NCI-H2227 treated with DMSO at 0.1 percent for 48 hours (cell line): ENCODE measurements around the gene MTHFD1L.
"Not testable (repeated sequence)": the region's sequence is repeated elsewhere in the genome, so short reads cannot be mapped to it uniquely, and the experiment has no call there.

Experiments
- DNase-seq: peaks from one replicate; lab custom pipeline; 2025; lab: John Stamatoyannopoulos, UW

Gene MTHFD1L

DNA sequence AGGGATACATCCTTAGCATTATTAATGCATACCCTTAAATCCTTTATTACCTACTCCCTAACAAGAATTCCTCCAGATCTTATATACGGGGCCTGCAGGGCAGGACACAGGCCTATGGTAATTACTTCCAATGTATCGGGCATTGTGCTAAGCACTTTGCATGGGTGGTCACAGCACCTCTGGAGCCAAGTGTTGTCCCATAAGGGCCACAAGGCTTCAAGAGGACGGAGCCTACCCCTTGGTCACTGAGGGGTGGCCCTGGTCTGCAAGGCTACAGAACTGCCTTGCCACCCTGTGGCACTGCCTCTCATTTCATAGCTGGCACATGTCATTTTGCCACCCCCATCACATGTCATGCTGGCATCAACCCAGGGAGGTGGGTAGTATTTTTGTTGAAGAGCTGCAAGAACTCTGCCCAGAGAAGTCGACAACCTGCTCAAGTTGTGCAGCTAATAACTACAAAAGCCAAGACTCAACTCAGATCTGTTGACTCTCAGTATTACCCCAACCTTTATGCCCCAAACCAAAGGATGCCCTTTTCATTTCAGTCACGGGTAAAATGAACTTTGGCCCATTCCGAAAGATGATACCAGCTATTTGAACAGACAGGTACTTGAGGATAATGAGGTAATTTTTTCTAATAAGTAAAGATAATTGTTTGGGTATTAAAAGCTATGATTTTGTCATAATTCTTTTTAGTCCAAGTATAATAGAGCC, 230.2 kb downstream of the MTHFD1L start:
- peak; percentile 88 for DNase-seq

GRCh38 chr6:151096255-151096612, 230.7 kb downstream of the MTHFD1L start:
- no peak for DNase-seq

DNA sequence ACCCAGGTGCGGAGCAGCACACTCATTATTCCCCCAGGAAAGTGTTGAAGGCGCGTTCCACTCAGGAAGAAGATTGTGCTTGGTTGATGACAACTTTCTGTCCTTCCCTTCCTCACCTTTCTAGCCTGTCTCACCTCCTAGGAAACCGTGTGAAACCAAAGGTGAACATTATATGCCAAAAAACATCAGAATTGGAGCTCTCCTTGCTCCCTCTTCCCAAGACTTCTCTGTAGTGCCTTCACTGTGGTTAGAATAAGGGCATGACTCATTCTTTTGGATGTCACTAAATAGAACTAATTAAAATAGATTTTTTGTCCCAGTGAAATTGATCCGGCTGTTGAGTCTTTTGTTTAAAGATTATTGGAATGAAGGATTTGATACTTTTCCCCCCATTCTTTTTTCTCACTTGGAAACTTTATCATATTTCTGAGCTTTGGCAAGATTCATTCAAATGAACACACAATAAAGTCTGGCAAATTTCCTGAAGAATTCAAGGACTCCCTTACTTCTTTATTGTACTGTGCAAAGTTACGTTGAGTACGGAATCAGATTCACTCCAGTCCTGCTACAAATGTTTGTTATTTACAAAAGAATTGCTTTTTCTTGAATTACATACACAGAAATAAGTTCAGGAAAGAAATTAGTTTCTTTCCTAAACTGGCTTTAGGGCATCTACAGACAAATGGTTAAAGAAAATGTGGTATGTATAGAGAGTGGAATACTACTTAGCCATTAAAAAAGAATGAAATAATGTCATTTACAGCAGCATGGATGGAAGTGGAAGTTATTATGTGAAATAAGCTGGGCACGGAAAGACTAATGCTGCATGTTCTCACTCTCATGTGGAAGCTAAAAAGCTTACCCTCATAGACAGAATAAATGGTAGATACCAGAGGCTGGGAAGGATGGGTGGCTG, 231.4 kb downstream of the MTHFD1L start:
- DNase-seq = no peak

- DNase-seq = no peak
Observed at GRCh38 chr6:151098166-151098565, 232.7 kb downstream of the MTHFD1L start.

GRCh38 chr6:151100326-151100725, 234.8 kb downstream of the MTHFD1L start:
- no peak for DNase-seq

GRCh38 chr6:151101161-151101815, 235.8 kb downstream of the MTHFD1L start:
- no peak for DNase-seq

GRCh38 chr6:151101816-151102694, 236.6 kb downstream of the MTHFD1L start:
- DNase-seq = no peak

- no peak for DNase-seq
Observed at GRCh38 chr6:151103266-151103665, 237.8 kb downstream of the MTHFD1L start.

GRCh38 chr6:151107897-151108427, 242.5 kb downstream of the MTHFD1L start:
- DNase-seq = no peak

- DNase-seq = no peak
Observed at GRCh38 chr6:151108548-151108947, 243.0 kb downstream of the MTHFD1L start.

DNA sequence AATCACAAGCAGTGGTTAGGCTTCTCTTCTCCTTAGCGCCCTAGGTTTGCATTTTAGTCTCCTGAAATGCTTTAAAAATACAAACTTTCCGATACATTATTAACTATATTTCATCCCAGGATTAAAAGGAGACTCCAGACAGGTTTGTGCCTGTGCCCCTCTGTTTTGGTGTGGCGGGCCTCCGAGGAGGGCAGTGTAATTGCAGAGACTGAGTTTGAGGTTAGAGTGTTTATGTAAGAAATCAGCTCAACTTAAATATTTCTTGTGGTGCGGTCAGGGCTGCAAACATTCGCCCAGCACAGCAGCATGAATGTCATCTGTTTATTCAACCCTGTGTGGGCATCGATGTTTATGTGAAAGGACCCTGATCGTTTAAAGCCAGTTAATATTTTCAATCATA, 243.9 kb downstream of the MTHFD1L start:
- DNase-seq = no peak

DNA sequence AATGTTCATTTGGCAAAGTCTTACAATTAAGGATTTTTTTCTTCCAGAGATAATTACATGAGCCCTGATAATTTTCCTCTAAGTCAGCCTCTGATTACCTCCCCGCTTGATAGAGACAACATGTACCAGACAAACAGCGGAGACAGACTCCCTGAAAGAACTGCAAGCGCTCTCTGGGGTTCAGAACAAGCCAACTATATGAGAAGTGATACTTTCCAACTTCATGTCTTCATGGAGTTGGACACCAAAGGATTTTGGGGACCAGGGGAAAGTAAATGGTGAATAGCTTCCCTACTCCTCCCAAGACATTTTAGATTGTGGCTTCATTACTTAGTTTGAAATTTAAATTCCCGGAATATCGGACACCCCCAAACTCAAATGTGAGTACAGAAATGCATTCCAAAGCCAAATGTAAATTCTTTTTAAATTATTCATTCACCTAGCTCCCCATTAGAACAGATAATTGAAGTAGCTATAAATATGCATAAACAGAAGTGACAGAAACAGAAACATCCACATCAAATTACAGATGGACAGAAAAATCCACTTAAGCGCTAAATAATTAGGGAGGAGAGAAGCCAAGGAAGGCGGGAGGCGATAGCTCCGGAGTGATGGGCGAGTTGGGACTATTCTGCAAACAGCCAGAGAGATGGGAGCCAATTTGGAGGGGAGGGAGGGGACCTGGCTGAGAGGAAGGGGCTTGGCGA, 244.5 kb downstream of the MTHFD1L start:
- no peak for DNase-seq

GRCh38 chr6:151110576-151110905, 245.0 kb downstream of the MTHFD1L start:
- no peak for DNase-seq

GRCh38 chr6:151111670-151112069, 246.2 kb downstream of the MTHFD1L start:
- DNase-seq = no peak

- no peak for DNase-seq
Observed at GRCh38 chr6:151112130-151112529, 246.6 kb downstream of the MTHFD1L start.

DNA sequence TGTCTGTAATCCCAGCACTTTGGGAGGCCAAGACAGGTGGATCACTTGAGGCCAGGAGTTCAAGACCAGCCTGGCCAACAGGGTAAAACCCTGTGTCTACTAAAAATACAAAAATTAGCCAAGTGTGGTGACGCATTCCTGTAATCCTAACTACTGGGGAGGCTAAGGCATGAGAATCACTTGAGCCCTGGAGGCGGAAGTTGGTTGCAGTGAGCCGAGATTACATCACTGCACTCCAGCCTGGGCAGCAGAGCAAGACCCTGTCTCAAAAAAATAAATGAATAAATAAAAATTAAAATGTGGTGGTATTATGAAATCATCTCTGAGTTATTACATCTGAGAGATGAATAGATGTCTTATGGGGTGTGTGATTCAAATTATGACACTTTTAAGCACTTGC, 247.4 kb downstream of the MTHFD1L start:
- not testable (repeated sequence) for DNase-seq

- DNase-seq = no peak
Observed at GRCh38 chr6:151113641-151114040, 248.1 kb downstream of the MTHFD1L start.

DNA sequence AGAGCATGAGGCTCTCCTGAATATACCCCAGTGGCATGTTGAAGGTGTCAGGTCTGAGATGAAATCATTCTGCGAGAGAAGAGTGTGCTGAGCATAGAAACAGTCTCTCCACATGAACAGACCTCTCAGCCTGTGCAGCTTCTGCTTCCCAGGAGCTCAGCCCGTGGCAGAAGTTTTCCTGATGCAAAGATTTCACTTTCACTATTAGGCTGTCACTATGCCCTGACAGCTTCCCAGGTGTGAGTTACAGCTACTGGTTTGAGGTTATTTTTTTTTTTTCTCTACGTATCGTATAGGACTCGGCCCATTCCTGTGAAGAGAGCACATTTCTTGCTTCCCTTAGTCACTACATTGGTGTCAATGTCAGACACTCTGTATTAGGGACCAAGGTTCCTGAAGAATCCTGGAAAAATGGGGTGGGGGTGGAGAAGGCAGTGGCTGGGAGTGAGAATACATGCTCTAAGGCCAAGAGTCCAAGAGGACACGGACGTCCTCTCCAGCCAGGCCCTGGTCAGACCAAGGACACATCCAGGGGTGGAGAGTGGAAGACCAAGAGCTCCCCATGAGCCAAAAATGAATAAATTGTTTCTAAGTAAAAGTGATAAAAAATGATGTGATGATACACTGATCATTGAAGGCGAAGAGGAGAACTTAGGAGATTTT, 253.1 kb downstream of the MTHFD1L start:
- no peak for DNase-seq

DNA sequence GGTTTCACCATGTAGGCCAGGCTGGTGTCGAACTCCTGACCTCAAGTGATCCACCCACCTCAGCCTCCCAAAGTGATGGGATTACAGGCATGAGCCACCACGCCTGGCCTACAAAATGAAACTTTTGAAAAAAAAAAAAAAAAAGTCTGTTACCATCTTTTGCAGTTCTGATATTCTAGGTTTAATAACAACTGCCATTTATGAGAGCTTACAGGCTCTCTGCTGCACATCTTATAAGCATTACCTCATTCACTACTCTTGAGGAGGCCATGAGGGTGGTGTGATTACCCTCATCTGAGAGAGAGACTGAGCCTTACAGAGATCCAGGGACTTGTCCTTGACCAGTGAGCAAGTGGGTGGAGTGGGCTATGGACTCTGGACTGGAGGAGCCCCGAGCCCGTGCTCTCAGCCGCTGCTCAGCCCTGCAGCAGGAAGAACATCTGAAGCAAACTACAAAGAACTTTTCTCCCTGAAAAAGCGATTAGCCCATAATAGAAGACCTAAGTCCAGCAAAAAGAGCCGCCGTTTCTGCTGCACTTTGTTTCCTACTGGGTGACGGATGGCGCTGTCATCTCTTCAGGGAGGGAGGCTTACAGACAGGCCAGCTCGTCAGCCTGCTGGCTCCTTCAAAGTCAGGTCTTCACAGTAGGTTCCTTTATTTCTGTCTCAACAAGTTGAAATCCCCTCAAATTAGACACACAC, 254.5 kb downstream of the MTHFD1L start:
- DNase-seq = peak; percentile 24

DNA sequence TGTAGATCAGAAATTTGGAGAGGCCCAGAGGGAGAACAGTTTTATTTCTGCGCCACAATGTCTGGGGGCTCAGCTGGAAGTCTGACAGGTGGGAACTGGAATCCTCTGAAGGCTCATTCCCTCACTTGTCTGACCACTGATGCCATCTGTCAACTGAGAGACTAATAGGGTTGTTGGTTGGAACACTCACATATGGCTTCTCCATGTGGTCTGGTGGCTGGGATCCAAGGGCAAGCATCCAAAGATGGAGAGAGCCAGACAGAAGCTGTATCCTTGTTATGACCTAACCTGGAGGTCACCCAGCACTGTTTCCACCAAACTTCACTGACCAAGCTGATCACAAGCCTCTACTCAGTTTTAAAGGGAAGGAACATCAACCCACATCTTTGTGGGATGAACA, 256.4 kb downstream of the MTHFD1L start:
- DNase-seq = no peak
